Ishikawa (cell line): ENCODE measurements around the gene HDGF.

Experiments used
- CEBPB ChIP-seq: IDR thresholded peaks from 2 replicates; pipeline ENCODE4 v1.6.1; 2012
- CREB1 ChIP-seq: IDR thresholded peaks from 2 replicates; pipeline ENCODE4 v1.6.1; 2012; ENCODE audit warnings: low read depth
- EGR1 ChIP-seq: IDR thresholded peaks from 2 replicates; pipeline ENCODE4 v1.6.1; 2012
- EP300 ChIP-seq: IDR thresholded peaks from 2 replicates; pipeline ENCODE4 v1.6.1; 2012; ENCODE audit warnings: borderline replicate concordance
- FOXM1 ChIP-seq: IDR thresholded peaks from 2 replicates; pipeline ENCODE4 v1.6.1; 2012; ENCODE audit warnings: low read depth, borderline replicate concordance
- MAX ChIP-seq: IDR thresholded peaks from 2 replicates; pipeline ENCODE4 v1.6.1; 2012
- NFIC ChIP-seq: IDR thresholded peaks from 2 replicates; pipeline ENCODE4 v1.6.1; 2012
- RAD21 ChIP-seq: IDR thresholded peaks from 2 replicates; pipeline ENCODE4 v1.6.1; 2012; ENCODE audit warnings: low read depth
- REST ChIP-seq: IDR thresholded peaks from 2 replicates; pipeline ENCODE4 v1.6.1; 2012; ENCODE audit warnings: low read depth, mild to moderate bottlenecking
- TAF1 ChIP-seq: IDR thresholded peaks from 2 replicates; pipeline ENCODE4 v1.6.1; 2012; ENCODE audit warnings: low read depth, mild to moderate bottlenecking
- TCF12 ChIP-seq: IDR thresholded peaks from 2 replicates; pipeline ENCODE4 v1.6.1; 2012; ENCODE audit warnings: low read depth
- TEAD4 ChIP-seq: IDR thresholded peaks from 2 replicates; pipeline ENCODE4 v1.6.1; 2012
- USF1 ChIP-seq: IDR thresholded peaks from 2 replicates; pipeline ENCODE4 v1.6.1; 2012
- YY1 ChIP-seq: IDR thresholded peaks from 2 replicates; pipeline ENCODE4 v1.6.1; 2012; ENCODE audit warnings: low read depth
- ZBTB7A ChIP-seq: IDR thresholded peaks from 2 replicates; pipeline ENCODE4 v1.6.1; 2012; ENCODE audit warnings: low read depth

Gene HDGF

GRCh38 chr1:156703336-156703735, 48.1 kb downstream of the HDGF start:
- no peak for TF ChIP-seq TCF12
- TF ChIP-seq NFIC = no peak
- no peak for TF ChIP-seq RAD21
- TF ChIP-seq YY1 = no peak
- TF ChIP-seq TAF1 = no peak
- no peak for TF ChIP-seq EGR1
- TF ChIP-seq REST = no peak
- TF ChIP-seq MAX = no peak
- TF ChIP-seq EP300 = no peak
- no peak for TF ChIP-seq TEAD4
- TF ChIP-seq CREB1 = no peak
- no peak for TF ChIP-seq USF1
- no peak for TF ChIP-seq ZBTB7A
- no peak for TF ChIP-seq FOXM1
- no peak for TF ChIP-seq CEBPB

- TF ChIP-seq USF1 (no peak), CEBPB (no peak), CREB1 (no peak), ZBTB7A (no peak), EGR1 (no peak), REST (no peak)
These were observed 50.5 kb downstream of the HDGF start for GRCh38 chr1:156700736-156701531.

GRCh38 chr1:156698995-156699394, 52.5 kb downstream of the HDGF start:
- no peak for TF ChIP-seq CEBPB
- no peak for TF ChIP-seq RAD21
- TF ChIP-seq TAF1 = no peak
- TF ChIP-seq ZBTB7A = no peak
- no peak for TF ChIP-seq YY1
- TF ChIP-seq TEAD4 = no peak
- TF ChIP-seq NFIC = no peak
- TF ChIP-seq REST = no peak
- no peak for TF ChIP-seq EP300
- TF ChIP-seq CREB1 = no peak
- TF ChIP-seq USF1 = no peak
- TF ChIP-seq MAX = no peak
- no peak for TF ChIP-seq TCF12
- TF ChIP-seq FOXM1 = no peak
- TF ChIP-seq EGR1 = no peak

- TF ChIP-seq CREB1 = no peak
- TF ChIP-seq MAX = no peak
- no peak for TF ChIP-seq ZBTB7A
- TF ChIP-seq REST = no peak
- no peak for TF ChIP-seq NFIC
- no peak for TF ChIP-seq TEAD4
- TF ChIP-seq RAD21 = no peak
- no peak for TF ChIP-seq YY1
- no peak for TF ChIP-seq FOXM1
- no peak for TF ChIP-seq CEBPB
- no peak for TF ChIP-seq EGR1
- TF ChIP-seq EP300 = no peak
- no peak for TF ChIP-seq USF1
- no peak for TF ChIP-seq TAF1
- no peak for TF ChIP-seq TCF12
These were observed 54.0 kb downstream of the HDGF start for GRCh38 chr1:156697481-156697880.
